DMS114 treated with DMSO at 0.1 percent for 48 hours (cell line): Measurements from ENCODE around the gene UST.
"Not testable (repeated sequence)": the region's sequence is repeated elsewhere in the genome, so short reads cannot be mapped to it uniquely, and the experiment has no call there.

Source experiments
- DNase-seq: peaks from one replicate; lab custom pipeline; 2025; ENCODE audit not compliant: unreplicated experiment; lab: John Stamatoyannopoulos, UW

The UST gene

DNA sequence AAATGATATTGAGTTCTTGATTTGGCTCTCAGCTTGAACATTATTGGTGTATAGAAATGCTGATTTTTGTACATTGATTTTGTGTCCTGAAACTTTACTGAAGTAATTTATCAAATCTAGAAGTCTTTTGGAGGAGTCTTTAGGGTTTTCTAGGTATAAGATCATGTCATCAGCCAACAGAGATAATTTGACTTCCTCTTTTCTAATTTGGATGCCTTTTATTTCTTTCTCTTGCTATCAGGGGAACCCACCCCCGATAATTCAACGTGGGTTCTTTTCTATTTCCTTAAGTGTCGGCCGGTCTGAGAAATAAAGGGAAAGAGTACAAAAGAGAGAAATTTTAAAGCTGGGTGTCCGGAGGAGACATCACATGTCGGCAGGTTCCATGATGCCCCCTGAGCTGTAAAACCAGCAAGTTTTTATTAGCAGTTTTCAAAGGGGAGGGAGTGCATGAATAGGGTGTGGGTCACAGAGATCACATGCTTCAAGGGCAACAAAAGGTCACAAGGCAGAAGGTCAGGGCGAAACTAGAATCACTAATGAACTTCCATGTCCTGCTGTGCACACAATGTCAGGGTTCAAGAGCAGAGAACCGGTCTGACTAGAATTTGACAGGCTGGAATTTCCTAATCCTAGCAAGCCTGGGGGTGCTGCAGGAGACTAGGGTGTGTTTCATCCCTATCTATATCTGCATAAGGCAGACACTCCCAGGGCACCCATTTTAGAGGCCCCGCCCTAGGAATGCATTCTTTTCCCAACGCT lies 17.6 kb downstream of the UST start:
- not testable (repeated sequence) for DNase-seq

DNA sequence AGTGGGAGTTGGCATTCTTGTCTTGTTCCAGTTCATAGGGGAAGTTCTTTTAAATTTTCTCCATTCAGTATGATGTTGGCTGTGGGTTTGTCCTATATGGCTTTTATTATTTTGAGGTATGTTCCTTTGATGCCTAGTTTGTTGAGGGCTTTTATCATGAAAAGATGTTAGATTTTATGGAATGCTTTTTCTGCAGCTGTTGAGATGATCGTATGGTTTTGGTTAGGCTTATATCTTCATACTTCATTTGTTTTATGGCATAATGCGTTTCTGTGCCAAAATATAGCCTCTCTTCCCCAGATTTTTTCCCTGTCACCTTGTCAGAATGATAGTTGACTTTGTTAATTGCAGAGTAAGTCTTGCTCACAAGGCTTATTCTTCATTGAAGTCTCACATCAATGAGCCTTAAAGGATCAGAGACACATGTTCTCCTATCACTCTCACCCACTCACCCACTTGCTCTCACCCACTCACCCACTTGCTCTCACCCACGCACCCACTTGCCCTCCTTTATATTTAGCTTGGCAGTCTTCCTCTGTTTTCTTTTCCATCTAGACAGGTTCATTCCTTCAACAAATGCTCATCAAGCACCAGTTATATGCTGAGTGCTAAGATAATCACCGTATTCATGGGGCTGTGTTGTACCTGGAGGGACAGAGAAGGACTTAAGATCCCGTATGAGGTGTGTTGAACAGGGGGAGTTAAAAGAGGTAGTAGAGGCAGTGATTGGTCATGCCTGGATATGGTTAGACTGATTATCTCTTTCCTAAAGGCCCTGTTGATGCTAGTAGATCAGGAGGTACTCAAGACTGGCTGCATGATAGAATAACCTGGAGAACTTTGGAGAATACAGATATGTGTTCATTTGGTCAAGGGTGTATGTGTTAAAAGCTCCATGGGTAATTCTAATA lies 19.3 kb downstream of the UST start:
- no peak for DNase-seq

DNA sequence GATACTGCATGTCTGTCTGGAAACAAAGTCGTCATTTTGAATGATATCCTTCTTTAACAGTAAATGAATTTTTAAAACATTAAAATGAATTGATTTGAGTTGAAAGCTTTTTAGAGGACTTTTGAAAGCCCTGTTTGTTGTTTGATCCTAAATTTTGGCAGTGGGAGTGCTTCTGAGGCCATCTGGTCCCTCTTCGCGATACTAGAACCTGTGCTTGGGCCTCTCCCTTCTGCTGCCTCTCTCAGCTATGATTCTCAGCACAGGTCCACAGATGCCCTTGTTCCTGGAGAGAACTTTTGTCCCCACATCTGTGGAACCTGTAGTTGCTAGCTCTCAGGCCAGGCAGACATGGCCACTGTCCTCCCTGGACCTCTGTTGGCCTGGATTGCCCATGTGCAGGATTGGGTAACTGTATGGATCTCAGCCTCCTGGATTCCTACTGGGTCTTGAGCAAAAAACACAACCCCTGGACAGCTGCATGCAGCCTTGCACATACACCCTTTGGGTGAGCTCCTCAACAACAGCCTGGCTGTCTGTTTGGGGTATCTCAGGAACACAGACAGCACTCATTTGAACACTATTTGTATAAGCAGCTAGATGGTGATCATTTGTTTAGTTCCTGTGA lies 21.9 kb downstream of the UST start:
- no peak for DNase-seq

DNA sequence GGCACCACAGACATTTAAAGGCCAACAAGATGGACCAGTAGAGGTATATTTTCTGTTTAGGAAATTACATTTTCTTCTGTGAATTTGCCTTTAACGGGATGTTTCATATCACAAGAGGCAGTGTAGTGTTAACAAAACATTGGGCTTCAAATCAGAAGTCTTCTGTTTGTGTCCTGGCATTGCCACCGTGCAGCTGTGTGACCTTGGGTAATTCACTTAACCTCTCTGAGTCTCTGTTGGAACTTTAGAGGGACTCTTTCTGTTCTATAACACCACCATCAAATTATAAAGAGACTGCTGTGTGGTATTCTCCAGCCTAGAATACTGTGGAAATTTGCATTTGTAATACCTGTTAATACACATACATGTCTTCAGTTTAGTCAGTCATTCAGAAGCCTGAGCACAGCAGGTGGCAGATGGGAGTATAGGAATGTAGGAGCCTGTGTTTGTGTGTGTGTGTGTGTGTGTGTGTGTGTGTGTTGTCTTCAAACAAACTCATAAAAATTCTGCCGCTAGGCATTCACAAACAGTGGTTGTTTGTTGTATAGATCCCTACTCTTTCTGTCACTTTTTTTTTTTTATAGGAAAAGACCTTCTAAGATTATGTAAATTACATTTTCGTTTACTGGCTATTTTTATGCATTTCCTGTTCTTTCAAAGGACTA lies 22.6 kb downstream of the UST start:
- no peak for DNase-seq

DNA sequence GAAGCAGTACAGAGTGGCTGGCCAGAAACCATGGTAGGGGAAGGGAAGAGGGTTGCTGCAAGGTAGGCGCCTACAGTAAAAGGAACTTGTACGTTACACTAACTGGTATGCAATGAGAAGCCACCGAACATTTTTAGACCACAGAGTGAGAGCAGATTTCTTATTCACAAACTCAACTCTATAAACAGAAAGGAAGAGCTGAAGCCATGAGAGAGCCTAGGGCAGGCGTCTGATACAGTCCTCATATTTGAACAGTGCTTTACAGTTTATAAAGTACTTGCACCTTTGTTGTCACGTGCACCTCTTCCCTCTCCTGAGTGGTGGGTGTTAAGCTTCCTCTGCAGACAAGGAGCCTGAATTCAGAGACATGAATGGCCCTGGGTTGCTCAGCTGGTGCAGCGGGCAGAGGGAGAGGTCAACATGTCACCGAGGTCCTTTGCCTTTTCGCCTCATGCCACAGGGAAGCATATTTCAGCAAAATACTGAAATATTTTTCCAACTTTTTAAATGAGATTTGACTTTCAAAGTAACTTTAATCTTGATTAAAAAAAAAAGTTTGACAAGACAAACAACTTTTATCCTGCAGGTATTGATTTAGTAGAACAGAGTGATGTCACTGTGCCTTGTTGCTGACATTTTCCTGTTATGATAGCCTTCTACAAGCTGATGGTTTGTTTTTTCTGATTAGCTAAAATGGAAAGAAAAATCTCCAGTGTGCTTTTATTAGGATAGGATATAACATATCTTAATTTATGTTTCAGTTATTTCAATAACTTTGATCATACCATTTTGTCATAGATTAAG lies 23.8 kb downstream of the UST start:
- DNase-seq, result no peak

DNA sequence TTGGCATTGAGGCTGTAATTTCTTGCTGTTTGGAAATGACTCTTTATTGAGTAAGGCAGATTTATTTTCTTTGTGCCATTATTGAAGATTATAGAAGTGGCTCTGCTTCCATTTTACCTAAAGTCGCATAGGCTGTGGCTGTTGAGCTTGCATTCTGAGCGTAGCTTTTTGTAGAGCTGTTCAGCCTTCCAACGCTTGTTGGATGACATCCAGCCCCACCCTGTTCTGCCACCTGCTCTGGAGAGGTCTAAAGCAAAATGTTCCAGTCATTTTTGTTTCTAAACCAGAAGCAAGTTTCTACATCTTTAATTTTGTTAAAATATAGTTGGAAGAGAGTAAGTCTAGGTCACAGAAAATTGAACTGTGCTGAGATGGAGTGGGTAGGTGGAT lies 24.4 kb downstream of the UST start:
- no peak for DNase-seq

DNA sequence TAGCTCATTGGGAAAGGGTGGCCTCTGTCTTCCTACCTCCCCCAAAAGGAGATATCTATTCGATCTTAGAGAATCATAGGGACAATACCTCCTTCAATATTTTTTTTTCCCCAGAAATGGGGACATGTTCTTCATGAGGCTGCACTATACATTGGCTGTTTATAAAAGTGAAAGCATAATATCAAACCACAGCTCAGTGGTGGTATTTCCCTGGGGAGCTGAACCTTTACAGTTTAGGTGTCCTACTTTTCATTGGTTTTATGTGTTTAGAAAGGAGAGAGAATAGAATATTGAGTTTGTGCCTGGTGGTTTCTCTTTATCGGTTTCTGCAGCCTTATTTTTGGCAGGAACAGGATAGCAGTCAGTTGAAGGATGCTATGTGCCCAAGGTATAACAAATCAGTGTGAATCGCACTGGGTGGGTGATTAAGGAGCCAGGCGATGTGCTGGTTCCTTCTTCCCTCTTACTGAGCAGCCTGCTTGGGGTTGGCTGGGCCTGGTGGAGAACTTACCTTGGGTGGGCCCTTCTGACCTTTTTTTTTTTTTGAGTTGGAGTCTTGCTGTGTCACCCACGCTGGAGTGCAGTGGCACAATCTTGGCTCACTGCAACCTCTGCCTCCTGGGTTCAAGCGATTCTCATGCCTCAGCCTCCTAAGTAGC lies 25.2 kb downstream of the UST start:
- DNase-seq, result no peak

DNA sequence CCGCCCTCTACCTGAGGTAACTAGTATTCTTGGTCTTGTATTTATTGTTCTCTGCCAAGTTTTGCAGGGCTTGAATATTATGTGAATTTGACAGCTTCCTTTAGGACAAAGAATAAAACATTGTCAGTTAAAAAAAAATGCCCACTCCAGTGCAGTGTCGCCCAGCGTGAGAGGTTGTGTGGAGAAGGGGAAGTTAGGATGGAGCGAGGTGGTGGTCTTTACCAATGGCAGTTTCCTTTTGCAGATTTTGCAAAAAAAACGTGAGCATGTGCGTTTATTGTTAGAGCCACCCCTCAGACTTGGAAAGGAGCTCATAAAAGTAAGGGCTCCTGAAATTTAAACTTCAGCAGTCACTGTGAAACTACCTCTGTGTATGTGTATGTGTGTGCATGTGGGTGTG lies 28.3 kb downstream of the UST start:
- no peak for DNase-seq

DNA sequence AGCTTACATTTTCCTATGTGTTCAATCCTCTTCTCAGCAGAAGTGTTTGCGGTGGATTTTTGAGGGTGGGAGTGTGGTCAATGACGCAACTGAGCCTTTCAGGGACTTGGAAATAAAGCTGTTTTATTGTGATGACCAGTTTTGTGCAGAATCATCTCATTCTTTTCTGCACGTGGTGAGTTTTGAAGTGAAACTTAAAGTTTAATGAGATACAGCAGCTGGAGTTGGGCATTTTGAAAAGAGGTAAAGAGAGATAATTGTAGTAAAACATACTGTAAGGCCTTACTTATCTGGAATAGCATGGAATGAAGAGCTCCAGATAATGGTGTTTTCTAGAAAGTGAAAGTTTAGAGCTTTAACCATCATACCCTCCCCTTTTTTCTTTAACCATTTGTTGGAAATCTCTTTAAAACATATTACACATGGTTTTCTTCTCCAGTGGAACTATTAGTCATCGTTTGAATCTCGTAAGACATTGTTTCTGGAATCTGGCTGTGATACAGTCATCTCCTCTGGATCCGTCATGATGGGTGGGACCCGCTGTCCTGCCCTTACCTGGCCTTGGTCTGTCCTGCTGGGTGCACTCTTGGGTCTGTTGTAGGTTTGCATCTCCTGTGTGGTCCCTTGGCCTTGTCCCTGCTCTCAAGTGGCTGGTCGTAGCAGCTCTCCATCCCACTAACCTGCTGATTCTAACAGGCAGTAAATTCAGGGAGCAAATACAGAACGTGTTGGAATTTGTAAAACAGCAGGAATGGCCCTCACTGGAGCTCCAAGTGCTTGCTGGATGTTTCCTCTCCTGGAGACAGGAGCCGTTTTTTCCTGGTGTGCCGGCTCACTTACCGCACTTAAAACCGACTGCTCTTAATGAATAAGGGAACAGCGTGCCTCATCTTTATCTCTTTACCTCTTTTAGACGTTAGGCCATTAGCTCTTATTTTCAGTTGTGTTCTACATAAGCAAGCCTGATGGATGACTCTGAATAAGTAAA lies 29.8 kb downstream of the UST start:
- DNase-seq, result no peak

DNA sequence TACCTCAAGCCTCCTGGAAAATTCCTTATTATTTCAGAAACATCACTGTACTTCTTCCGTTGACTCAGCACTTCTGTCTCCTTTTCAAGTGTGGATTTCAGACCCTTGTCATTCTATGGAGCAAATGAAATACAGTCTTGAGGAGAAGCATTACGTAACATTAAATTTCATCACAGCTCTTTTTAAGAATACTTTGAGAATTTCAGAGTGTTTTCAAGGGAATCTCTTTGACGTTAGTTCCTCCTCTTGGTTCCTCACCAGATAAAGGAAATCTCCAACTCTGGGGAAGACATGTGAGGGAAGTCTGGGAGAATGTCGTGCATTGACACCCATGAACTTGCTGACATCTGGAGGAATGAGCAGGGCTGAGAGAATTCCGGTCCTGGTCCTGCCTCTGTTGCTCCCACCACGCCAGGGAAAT lies 32.3 kb downstream of the UST start:
- no peak for DNase-seq

DNA sequence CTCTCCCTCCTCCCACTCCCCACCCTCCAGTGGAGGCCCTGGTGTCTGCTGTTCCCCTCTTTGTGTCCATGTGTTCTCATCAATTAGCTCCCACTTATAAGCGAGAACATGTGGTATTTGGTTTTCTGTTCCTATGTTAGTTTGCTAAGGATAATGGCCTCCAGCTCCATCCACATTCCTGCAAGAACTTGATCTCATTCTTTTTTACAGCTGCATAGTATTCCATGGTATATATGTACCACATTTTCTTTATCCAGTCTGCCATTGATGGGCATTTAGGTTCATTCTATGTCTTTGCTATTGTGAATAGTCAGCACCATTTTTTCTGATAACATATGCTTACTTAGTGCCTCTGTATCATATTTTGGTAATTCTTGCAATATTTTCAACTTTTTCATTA lies 33.6 kb downstream of the UST start:
- DNase-seq, result not testable (repeated sequence)

DNA sequence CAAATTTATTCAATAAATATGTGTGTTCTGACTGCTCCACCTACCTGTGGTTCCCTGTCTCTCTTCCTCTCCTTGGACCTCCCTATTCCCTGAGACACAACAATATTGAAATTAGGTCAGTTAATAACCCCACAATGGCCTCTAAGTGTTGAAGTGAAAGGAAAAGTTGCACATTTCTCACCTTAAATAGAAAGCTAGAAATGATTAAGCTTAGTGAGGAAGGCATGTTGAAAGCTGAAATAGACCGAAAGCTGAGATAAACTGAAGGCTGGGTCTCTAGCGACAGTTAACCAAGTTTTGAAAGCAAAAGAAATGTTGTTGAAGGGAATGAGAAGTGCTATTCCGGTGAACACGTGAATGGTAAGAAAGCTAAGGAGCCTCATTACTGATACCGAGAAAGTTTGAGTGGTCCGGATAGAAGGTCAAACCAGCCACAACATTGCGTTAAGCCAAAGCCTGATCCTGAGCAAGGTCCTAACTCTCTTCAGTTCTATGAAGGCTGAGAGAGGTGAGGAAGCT lies 34.1 kb downstream of the UST start:
- no peak for DNase-seq

DNA sequence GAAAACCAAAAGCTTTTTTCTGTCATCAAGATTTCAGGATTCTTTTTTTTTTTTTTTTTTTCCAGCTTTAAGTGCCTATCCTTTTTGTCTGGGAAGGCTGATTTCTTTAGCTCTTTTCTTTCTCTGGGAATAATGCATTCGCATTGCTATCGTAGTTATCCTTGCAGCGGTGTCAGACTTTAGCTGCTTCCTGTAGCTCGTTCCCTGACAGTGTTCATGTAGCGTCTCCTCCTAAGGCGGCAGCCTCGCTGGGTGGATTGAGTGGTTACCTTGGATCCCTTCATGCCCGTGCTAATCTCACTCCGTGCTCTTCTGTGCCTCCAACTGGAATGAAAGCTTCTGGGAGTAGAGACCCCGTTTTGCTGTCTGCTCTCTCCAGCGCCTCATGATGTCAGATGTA lies 43.1 kb downstream of the UST start:
- no peak for DNase-seq

DNA sequence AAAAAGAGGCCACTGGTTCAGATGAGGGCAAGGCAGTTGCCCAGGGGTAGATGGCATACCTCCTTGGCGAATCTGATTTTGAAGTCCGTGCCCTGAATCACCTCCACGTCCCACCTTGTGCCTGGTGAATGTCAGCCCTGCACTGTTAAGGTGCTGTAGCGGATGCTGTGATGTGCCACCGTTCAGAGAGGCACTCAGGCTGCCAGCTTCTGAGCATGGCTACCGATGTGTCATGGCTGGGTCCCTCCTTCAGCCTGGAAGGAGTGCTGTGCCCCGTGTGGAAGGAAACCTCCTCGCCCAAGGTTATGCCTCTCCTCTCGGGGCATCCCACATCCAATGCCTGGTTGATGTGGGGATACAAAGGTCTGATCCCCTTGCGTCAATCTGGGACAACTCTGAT lies 43.6 kb downstream of the UST start:
- no peak for DNase-seq

DNA sequence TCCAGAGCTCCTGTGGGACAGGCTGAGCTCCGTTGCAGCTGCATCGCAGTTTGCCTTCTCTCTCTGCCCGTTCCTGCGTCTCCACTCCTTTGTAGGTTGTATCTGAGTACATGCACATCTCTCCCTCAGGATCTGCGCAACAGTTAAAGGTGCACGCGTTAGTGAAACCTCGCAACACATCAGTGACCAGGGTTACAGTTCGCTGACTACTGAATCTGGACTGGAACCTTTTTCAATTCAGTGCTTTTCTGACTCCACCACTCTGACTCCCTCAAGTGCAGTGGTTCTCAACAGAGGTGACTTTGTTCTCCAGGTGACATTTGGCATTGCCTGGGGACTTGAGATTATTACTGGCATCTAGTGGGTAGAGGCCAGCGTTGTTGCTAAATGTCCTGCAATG lies 44.0 kb downstream of the UST start:
- no peak for DNase-seq

DNA sequence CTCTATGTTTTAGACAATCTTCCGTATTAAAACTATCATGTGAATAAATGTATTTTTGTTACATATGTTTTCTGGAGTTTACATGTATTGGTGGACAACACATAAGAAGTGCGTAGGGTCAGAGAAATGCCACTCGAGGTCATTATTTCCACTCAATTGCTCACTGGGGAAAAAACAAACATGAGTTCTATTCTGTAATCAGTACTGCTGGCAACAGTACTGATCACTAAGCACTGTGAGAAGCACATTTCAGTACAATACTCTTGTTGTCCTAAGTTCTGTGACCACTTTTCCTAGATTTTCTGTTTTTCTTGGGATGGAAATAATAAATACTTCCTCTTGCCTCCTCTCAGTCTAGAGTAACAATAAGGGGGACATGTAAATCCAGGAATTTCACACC lies 44.5 kb downstream of the UST start:
- DNase-seq, result no peak

DNA sequence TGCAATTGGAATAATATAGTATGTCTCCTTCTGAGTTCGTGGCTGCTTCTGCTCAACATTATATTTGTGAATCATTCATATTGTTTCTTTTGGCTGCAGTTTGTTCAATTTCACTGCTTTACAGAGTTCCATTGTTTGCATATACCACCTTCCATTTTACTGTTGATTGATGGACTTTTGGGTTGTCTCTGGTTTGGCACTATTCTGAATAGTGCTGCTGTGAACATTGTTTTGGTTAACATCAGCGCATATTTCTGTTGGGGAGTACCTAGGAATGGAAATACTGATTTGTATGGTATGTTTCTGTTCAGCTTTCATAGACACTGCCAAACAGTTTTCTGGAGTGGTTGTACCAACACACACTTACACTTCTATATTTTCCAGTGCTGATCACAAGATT lies 46.9 kb downstream of the UST start:
- DNase-seq, result no peak

DNA sequence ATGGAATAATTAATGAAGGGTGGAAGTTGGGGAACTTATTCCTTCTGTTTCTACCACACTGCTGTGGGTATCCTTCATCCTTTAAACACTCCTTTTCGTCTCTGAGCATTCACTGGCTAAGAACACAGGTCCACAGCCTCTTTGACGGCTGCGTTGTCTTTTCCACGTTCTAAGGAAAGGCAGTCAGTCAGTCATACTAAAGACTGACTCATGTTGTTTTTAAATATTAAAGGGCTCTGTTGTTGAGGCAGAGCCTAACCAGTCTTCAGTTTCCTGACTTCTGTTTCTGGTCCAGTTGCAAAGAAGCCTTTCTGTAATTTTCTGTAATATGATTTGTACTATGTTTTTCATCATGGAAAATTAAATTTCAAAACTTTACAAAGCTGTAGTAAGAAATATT lies 48.0 kb downstream of the UST start:
- DNase-seq, result no peak

DNA sequence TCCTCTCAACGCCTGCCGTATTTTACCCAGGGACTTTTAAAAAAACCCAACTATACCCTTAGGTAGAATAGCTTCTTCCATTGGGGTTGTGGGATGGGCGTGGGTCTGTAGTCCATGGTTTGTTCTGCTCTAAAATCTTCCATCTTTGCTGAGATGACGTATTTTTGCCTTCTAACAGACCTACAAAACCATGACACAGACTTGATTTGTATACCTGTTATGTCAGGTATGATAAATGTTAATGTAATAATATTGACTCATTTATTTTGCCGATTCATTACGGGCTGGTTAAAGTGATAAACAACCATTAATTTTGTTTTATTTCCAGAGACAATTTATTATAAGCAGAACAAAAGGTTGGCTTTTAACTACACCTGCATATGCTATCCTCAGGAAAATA lies 48.7 kb downstream of the UST start:
- DNase-seq, result no peak
